GM12878 (cell line): Measurements from ENCODE around the gene DPH7. TPM values are rescaled to one million over a fixed set of nuclear protein-coding genes. Genes with fewer than 3 reads are reported as not detected.

Experiments used
- ATF3 ChIP-seq: IDR thresholded peaks from 2 replicates; pipeline ENCODE4 v1.6.1; 2011; ENCODE audit warnings: low read depth, mild to moderate bottlenecking, low read length, moderate library complexity, borderline replicate concordance; ENCODE audit errors: extremely low read depth
- EED ChIP-seq: sonication (generic); IDR thresholded peaks from 2 replicates; pipeline ENCODE4 v1.6.1; 2016; ENCODE audit warnings: antibody characterized with exemption, low read depth
- JUNB ChIP-seq: IDR thresholded peaks from 2 replicates; pipeline ENCODE4 v1.6.1; 2016; ENCODE audit warnings: antibody characterized with exemption, mild to moderate bottlenecking
- POLR2A ChIP-seq: IDR thresholded peaks from 2 replicates; pipeline ENCODE4 v1.6.1; 2011; ENCODE audit warnings: low read depth, mild to moderate bottlenecking, low read length
- SREBF1 ChIP-seq: IDR thresholded peaks from 2 replicates; pipeline ENCODE4 v1.6.1; 2012; ENCODE audit warnings: mild to moderate bottlenecking, low read length
- SREBF2 ChIP-seq: IDR thresholded peaks from 2 replicates; pipeline ENCODE4 v1.6.1; 2012; ENCODE audit warnings: mild to moderate bottlenecking, low read length
- ZNF24 ChIP-seq: fragments of 450-650 bp; IDR thresholded peaks from 2 replicates; pipeline ENCODE4 v1.6.1; 2017; ENCODE audit warnings: antibody characterized with exemption, mild to moderate bottlenecking
- ZNF592 ChIP-seq: fragments of 450-650 bp; IDR thresholded peaks from 2 replicates; pipeline ENCODE4 v1.6.1; 2017; ENCODE audit warnings: mild to moderate bottlenecking, moderate library complexity
- ZNF687 ChIP-seq: fragments of 450-650 bp; IDR thresholded peaks from 2 replicates; pipeline ENCODE4 v1.6.1; 2017; ENCODE audit warnings: mild to moderate bottlenecking, moderate library complexity
- polyA plus RNA-seq, 11 experiments: library from polyadenylated mRNA; depleted of rRNA in 4 of 11; unstranded in 6 of 11; stranded (reverse) in 5 of 11; fragments of >200 nt; fragmentation: Nextera tagmentation in 4 of 11; fragmentation: Illumina TruSeq in 1 of 11; extraction: Ambion mirVana in 4 of 11; extraction: Trizol in 1 of 11; gene quantifications; 1 replicate in 1 of 11; 2 replicates in 10 of 11; pipeline versions ENCODE4 v1.2.1 to v1.2.3, GENCODE V29; 2011 to 2016; ENCODE audit warnings: inconsistent platforms in 2 of 11, missing spikeins in 2 of 11, low read depth in 1 of 11
- total RNA-seq, 4 experiments: library from RNA; depleted of rRNA in 3 of 4; stranded (reverse); fragments of >200 nt in 3 of 4; fragmentation: Illumina TruSeq in 1 of 4; extraction: Trizol in 1 of 4; gene quantifications; 2 replicates each; pipeline versions ENCODE4 v1.2.1 to v1.2.3, GENCODE V29; 2013 to 2021

DPH7 gene
- total and polyA plus RNA-seq, 10 of the 15 experiments (the other 5 are each of a cell fraction or from before 2014, with no cell fraction given): 8.7 to 40.0 (median 28.1) TPM

GRCh38 chr9:137544176-137544760, 34.5 kb downstream of the DPH7 start (continued):
- TF ChIP-seq ZNF687 (no peak), SREBF1 (no peak), EED (no peak), ZNF24 (no peak), ZNF592 (no peak), POLR2A (no peak), JUNB (no peak), SREBF2 (no peak), ATF3 (no peak)
